HepG2 (cell line): ENCODE results near the gene PYGO1.

Experiments used
- KDM4B ChIP-seq: sonication (generic); formaldehyde crosslinking; IDR thresholded peaks from 2 replicates; pipeline ENCODE4 v1.4.0; 2020; ENCODE audit warnings: missing genetic modification reagents
- MAZ ChIP-seq, 2 experiments: sonication (generic) in 1 of 2; formaldehyde crosslinking in 1 of 2; IDR thresholded peaks; 2 replicates each; pipeline versions ENCODE4 v1.5.0 to v1.6.1; 2012 to 2020; ENCODE audit warnings: low read depth in 2 of 2, mild to moderate bottlenecking in 2 of 2, borderline replicate concordance in 1 of 2, improper control_type of control experiment in 1 of 2, low read length in 1 of 2, missing genetic modification reagents in 1 of 2, moderate library complexity in 1 of 2
- NBN ChIP-seq: fragments of 450-650 bp; conservative IDR thresholded peaks from 2 replicates; pipeline ENCODE4 v1.6.1; 2017
- NCOA2 ChIP-seq: sonication (generic); formaldehyde crosslinking; IDR thresholded peaks from 2 replicates; pipeline ENCODE4 v1.8.0; 2022; ENCODE audit warnings: inconsistent platforms
- RFXANK ChIP-seq: IDR thresholded peaks from 2 replicates; pipeline ENCODE4 v1.6.1; 2016
- ZNF589 ChIP-seq: sonication (generic); formaldehyde crosslinking; conservative IDR thresholded peaks from 2 replicates; pipeline ENCODE4 v1.8.0; 2022; ENCODE audit warnings: mild to moderate bottlenecking, moderate library complexity, missing genetic modification reagents

GRCh38 chr15:55627730-55628368 is 39.7 kb upstream of the PYGO1 start:
- no peak for TF ChIP-seq KDM4B (CRISPR knock-in tag)
- no peak for TF ChIP-seq ZNF589 (CRISPR knock-in tag)
- no peak for TF ChIP-seq NBN
- TF ChIP-seq MAZ (IDR thresholded peaks at IDR 0.05; ENCODE audit: borderline replicate concordance, low read depth, low read length): no peak
- no peak for TF ChIP-seq MAZ (CRISPR knock-in tag; IDR thresholded peaks at IDR 0.05; ENCODE audit: low read depth)
- TF ChIP-seq RFXANK (CRISPR knock-in tag): no peak
- no peak for TF ChIP-seq NCOA2 (CRISPR knock-in tag)
